OCI-LY1 (cell line): ENCODE measurements around the gene BATF2.

Experiments used
- EZH2 ChIP-seq: fragments of 200-600 bp; sonication (generic), shearing (Covaris generic); IDR thresholded peaks from 2 replicates; pipeline ENCODE4 v1.8.0; 2017; ENCODE audit warnings: borderline replicate concordance, mixed run types, mild to moderate bottlenecking, antibody characterized with exemption, low read length, moderate library complexity, mixed read lengths
- TF ChIP-seq, protein P1 (sequence below): fragments of 200-600 bp; sonication (generic), shearing (Covaris generic); IDR thresholded peaks from 2 replicates; pipeline ENCODE4 v1.5.1; 2017; ENCODE audit warnings: mild to moderate bottlenecking, antibody characterized with exemption, low read length, moderate library complexity, mixed read lengths

DNA sequence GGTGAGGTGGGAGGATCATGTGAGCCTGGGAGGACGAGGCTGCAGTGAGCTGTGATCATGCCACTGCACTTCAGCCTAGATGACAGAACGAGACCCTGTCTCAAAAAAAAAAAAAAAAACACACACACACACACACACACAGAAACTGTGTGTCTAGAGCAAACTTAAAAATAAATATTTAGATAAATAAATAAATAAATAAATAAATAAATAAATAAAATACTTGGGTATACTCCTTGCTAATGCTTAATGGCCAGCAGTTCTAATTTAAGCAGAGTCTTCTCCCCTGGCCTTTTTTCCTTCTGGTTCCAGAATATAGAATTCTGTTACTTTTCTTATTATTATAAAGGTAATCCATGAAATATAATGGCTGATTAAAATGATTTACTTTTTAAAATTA lies 12.1 kb upstream of the BATF2 start:
- TF ChIP-seq, protein P1, sequence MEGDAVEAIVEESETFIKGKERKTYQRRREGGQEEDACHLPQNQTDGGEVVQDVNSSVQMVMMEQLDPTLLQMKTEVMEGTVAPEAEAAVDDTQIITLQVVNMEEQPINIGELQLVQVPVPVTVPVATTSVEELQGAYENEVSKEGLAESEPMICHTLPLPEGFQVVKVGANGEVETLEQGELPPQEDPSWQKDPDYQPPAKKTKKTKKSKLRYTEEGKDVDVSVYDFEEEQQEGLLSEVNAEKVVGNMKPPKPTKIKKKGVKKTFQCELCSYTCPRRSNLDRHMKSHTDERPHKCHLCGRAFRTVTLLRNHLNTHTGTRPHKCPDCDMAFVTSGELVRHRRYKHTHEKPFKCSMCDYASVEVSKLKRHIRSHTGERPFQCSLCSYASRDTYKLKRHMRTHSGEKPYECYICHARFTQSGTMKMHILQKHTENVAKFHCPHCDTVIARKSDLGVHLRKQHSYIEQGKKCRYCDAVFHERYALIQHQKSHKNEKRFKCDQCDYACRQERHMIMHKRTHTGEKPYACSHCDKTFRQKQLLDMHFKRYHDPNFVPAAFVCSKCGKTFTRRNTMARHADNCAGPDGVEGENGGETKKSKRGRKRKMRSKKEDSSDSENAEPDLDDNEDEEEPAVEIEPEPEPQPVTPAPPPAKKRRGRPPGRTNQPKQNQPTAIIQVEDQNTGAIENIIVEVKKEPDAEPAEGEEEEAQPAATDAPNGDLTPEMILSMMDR, result no peak
- TF ChIP-seq EZH2, result no peak
